HG02571 (cell line): ENCODE measurements around the gene LAX1.
"Not testable (repeated sequence)": the region's sequence is repeated elsewhere in the genome, so short reads cannot be mapped to it uniquely, and the experiment has no call there.

Experiments
- ATAC-seq: cut with Tn5 transposase; IDR thresholded peaks from one replicate; pipeline ENCODE4 v1.9.1; 2021; ENCODE audit warnings: mild to moderate bottlenecking, moderate library complexity; ENCODE audit not compliant: unreplicated experiment

Gene LAX1, protein sequence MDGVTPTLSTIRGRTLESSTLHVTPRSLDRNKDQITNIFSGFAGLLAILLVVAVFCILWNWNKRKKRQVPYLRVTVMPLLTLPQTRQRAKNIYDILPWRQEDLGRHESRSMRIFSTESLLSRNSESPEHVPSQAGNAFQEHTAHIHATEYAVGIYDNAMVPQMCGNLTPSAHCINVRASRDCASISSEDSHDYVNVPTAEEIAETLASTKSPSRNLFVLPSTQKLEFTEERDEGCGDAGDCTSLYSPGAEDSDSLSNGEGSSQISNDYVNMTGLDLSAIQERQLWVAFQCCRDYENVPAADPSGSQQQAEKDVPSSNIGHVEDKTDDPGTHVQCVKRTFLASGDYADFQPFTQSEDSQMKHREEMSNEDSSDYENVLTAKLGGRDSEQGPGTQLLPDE

DNA sequence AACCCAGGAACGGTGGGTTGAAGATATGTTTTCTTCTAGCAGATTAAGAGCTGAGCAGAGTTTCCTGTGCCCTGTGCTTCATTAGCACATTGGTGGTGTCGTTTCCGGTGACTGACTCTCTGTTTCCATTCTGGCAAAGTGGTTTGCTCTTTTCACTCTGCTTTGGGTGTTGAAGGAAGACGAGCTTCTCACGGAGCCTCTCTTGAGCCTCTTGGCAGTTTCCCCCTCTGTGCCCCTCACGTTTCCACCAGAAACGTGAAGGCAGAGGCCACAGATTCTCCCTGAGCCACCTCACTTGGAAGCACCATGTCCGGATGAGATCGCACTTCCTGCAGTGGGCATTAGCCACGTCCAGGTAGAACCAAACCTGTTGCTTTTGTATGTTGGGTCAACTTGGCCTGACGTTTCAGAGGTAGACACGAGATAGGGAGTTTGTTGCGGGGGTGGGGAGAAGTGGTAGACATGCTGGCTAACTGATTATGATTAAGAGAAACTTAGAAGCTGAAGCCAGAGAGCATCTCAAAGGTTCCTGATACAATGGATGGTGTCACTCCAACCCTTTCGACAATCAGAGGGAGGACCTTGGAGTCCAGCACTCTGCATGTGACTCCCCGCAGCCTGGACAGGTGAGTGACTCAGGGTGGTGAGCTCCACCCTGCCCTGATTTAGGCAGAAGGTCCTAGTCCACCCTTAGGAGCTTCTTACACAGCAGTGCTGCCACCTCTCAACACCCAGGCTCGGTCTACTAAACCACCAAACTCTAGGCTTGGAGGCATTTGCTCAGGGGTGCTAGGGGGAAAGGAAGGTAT lies at the start of gene LAX1:
LAX1 (plus strand) TSS at position 155 of the 809 bp plus-strand sequence; CDS start at position 538, 383 bp downstream.
- ATAC-seq: peak; percentile 67

DNA sequence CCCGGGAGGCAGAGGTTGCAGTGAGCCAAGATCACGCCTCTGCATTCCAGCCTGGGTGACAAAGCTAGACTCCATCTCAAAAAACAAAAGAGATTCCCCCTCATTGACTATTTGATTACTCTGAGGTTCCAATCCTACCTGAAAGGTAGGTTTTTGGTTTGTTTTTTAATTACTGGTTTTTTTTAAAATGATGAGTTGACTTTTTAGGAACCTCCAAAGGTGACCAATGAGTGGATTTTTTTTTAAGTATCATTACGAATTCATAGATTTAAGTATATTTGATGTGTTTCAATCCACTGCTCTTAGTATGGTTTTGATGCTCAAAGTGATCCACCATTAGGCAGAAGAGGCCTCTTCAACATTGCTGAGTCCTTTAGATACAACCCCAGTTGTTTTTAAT lies 47.9 kb upstream of the LAX1 start:
- no peak for ATAC-seq

DNA sequence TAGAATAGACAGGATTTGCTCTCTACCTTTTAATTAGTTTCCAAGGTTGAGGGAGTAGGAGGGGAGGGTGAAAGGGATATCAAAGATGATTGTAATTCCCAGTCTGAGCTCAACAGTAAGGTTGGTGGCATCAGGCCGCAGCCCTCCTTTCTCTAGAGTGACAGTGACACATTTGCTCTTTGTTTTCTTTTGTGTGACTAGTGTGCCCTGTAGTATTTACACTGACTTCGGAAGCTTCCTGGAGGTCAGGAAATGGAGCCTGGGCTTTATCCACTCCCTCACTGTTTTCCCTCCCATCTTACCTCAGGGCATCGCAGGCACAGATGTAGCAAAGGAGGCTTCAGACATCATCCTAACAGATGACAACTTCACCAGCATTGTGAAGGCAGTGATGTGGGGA lies 44.7 kb upstream of the LAX1 start:
- ATAC-seq: no peak

DNA sequence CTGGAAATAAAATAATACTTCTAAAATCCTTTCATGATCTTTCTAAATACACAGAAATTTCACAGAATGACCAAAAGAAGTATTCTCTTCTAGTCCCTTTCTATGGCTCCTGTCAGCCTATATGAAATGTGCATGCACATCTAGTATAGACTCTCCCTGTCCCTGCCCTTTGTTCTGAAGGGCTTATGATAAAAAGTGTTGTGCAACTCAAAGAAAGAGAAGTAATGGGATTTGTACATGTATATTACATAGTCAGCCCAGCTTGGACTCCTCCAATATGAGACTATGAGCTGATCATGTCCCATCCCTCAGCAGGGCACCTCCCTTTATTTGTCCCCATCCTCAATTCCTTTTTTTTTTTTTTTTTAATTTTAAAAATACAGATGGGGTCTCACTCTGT lies 42.1 kb upstream of the LAX1 start:
- ATAC-seq: no peak

DNA sequence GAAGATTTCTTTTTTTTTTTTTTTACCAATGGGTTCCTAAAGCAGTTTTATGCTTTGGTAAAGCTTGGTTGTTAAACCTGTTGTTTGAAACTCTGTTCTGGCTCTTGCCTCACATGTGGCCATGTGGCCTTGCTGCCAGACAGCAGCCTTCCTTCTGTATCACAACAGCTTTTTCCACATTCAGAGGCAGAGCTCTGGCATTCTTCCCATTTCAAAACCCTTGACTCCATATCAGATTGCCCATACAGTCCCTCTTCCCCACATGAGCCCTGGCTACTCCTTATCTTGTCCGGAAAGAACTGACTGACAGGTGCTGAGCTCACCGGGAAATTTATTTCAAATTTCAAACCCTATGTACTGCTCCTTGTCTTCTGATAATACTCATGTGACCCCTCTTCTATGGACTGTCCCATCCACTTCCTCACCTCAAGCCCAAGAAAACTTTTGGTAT lies 38.5 kb upstream of the LAX1 start:
- ATAC-seq: no peak

DNA sequence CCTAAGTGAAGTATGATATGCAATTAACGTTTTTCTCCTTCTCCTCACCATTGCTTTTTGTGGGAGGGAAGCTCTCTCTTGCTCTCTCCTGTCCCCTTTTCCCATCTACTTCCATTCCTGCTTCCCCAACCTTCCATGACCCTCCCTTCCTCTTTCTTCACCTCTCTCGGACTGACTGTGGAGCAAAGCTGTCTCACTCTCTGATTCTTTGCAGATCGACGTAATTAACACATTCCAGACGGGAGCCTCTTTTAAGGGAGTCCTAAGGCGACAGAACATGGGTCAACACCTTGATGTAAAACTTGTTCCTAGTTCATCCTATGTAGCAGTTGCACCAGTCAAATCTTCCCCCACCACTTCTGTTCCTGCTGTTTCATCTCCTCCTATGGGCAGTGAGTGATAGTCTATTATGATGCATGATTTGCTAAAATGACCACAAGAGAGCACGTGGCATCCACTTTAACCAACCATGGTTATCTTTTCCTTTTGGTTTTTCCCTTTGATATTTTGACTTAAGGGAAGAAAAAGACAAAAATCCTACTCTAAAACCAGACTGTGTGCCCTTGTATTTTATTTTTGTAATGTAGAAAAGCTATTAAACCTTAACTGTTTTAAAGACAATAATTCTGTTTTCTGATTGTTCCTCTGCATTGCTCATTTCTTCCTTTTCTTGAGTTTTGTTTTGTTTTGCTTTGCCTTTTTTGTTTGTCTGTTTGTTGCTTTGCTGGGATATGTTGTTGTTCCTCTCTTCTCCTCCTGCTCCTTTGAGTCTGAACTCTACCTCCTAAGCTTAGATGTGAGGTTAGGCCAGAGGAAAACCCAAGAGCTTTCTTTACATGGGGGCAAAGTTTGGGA lies 31.7 kb upstream of the LAX1 start:
- ATAC-seq: no peak

DNA sequence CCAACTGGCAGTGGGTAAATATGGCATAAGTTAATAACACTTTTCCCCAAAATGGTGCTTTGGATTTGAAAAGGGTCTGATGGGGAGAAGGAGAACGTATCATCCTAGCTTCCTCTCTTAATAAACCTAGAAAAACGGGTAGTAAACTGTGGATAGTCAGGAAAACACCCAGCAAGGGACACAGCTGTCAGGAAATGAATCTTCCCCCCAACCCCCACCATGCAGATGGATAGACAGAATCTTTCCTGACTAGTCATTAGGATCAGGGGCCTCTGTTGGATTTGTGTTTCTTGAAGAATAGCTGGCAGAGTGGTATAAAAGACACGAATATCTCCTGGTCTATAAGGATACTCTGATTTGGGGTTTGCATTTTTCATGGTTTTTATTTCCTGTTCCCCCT lies 22.5 kb upstream of the LAX1 start:
- no peak for ATAC-seq

DNA sequence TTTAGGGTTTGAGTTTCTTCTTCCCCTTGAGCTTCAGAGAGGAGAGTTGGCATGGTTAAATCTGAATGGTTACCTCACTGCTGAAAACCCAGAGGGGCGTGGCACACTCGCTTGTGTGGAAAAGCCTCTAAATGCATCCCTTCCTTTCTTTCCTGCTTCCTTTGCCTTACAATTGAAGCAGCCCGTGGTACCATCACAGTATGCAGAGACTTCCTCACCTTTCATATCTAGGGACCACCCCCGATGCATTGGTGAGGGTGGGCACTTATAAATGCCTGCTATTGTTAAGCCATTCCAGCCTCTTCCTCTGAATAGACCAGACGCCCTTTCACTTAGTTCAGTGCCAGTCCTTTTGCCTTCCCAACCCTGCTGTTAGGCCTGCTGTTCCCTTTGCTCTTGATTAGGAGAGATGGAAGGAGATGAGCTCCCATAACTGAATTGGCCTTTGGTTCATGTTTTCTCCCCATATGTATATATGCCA lies 21.9 kb upstream of the LAX1 start:
- ATAC-seq: no peak

DNA sequence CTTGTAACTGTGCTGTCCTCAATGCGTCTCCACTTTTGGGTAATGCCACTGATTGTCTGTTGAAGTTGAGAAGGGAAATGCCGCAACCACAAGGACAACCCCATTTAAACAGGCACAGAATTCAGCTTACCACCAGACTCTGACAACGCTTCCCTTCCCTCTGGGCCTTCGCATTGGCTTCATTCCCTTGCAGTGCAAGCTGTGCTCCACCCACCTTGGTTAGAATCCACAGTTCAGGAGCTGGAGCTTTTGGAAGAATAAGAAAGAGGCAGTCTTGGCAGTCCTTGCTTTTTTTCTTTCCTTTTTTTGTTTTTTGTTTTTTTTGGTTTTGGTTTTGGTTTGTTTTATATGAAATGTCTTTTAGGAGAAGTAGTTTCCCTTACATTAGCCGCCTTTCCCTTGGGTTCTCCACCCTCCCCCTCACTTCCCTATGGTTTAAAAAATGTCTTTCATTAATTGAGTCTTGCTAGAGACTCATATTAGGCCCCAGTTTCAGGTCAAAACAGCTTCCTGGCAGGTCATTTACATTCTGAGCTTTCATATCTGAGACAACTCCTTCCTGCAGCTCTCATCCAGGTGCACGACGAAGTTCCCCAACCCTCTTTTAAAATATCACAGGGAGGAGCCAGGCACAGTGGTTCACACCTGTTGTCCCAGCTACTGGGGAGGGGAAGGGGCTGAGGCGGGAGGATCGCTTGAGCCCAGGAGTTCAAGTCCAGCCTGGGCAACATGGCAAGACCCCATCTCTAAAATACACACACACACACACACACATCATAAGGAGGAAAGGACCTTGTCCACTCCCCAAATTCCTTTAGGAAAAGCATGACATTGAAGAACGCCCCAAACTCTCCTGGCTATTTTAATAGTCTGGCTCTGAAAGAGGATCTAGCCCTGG lies 20.7 kb upstream of the LAX1 start:
- no peak for ATAC-seq

DNA sequence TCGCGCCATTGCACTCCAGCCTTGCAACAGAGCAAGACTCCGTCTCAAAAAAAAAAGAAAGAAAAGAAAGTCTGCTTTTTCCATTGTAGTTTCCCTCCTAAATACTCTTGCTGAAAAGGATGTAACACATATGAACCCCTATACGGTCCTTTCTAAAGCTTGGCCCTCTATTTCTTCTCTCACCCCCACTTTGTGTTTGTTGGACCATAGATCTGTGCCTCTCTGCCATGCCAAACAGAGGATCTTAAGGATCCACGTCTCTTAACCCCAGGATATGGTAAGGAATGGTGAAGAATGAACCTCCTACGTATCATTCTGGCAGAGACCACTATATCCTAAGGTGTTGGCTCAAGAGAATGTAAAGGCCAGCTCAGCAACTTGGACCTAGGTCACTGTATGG lies 18.7 kb upstream of the LAX1 start:
- ATAC-seq: no peak

DNA sequence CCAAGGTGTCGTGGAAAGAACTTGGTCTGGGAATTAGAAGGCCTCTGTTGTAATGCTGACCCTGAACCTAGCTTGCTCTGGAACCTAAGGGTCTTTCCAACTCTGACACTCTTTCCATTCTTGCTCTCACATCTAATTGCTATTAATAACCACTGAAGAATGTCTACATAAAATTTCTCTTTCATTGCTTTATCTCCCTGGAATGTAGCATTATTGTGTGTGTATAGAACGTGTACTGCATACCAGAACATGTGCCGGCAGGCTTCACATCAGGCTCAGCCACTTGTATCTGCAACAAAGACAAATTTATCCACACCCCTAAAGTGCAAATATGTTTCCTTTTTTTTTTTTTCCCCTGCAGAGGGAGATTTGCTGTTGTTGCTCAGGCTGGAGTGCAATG lies 13.9 kb upstream of the LAX1 start:
- ATAC-seq: no peak

DNA sequence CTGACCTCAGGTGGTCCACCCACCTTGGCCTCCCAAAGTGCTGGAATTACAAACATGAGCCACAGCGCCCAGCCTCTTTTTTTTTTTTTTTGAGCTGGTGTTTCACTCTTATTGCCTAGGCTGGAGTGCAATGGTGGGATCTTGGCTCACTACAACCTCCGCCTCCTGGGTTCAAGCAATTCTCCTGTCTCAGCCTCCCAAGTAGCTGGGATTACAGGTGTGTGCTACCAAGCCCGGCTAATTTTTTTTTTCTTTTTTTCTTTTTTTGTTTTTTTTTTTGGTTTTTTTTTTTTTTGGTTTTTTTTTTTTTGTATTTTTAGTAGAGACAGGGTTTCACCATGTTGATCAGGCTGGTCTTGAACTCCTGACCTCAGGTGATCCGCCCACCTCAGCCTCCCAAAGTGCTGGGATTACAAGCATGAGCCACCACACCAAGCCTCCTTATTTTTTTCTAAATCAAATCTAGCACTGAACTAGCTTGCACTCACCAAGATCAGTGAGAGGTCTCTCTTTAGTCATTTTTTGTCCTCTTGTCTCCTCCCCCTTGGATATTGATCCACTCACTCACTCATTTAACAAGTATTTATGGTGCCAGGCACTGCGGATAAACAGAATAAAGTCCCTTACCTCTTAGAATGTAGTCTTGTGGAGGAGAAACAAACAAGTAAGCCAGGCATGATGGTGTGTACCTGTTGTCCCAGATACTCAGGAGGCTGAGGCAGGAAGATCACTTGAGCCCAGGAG lies 13.2 kb upstream of the LAX1 start:
- not testable (repeated sequence) for ATAC-seq

DNA sequence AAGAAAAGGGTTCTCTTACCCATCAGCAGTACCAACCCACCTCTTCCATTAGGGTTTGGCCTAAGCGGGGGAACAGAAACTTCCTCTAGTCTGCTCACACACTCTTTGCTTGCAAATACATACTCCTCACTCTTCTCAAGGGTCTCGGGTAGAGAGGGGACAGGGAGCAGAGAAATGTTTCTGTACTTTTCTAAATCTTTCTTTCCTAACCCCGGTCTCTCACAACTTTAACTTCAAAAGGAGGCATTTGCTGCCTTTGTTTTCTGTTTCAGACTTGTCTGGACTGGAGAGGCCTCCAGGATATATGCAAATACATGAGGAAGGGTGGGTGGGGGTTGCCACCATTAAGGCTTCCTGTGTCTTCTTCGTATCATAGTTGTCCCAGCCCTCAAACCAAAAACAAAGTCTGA lies 10.5 kb upstream of the LAX1 start:
- ATAC-seq: no peak

DNA sequence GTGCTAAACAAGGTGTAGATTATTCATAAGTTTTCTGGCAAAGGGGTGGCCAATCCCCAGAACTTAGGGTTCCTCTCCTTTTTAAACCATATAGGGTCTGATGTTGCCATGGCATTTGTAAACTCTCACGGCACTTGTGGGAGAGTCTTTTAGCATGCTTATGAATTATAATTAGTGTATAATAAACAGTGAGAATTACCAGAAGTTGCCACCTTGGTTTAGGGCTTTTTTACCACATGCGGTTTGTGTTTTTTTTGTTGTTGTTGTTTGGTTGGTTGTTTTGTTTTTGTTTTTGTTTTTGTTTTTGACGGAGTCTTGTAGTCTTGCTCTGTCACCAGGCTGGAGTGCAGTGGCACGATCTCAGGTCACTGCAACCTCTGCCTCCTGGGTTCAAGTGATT lies 8.9 kb upstream of the LAX1 start:
- ATAC-seq: no peak

DNA sequence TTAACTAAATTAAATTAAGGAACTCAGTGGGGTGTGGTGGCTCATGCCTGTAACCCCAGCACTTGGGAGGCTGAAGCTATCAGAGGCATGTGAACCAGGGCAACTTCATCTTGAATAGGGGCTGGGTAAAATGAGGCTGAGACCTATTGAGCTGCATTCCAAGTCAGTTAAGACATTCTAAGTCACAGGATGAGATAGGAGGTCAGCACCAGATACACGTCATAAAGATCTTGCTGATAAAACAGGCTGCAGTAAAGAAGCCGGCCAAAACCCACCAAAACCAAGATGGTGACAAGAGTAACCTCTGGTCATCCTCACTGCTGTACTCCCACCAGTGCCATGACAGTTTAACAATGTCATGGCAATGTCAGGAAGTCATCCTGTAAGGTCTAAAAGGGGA lies 6.2 kb upstream of the LAX1 start:
- ATAC-seq: not testable (repeated sequence)

DNA sequence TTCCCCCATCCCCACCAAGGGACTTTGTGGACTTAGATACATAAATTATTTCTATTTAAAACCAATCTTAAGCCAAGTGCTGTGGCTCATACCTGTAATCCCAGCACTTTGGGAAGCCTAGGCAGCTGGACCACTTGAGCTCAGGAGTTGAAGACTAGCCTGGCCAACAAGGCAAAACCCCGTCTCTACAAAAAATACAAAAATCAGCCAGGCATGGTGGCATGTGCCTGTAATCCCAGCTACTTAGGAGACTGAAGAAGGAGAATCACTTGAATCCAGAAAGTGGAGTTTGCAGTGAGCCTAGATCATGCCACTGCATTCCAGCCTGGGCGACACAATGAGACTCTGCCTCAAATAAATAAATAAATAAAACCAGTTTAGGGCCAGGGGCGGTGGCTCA lies 4.5 kb upstream of the LAX1 start:
- no peak for ATAC-seq

DNA sequence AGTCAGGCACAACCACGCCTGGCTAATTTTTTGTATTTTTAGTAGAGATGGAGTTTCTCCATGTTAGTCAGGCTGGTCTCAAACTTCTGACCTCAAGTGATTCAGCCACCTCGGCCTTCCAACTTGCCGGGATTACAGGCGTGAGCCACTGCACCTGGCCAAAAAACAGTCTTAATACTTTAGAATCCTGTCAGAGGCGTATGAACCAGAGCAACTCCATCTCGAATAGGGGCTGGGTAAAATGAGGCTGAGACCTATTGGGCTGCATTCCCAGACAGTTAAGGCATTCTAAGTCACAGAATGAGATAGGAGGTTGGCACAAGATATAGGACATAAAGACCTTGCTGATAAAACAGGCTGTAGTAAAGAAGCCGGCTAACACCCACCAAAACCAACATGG lies 3.0 kb upstream of the LAX1 start:
- not testable (repeated sequence) for ATAC-seq

DNA sequence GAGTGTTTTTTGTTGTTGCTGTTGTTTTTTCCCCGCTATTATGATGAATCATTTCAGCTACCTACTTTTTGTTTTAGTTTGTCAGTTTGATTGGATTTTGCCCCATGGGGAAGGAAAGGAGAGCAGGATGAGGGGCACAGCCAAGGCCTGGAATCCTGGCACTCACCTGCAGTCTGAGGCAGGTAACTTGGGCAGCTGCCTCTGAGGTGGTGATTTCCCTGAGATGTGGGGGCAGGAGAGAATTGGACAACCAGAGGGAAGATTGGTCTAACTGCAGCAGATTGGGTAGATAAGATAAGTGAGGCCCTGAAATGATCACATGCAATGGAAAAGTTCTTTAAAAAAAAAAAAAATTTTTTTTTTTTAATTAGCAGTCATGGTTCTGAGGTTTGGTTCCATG lies 1.5 kb upstream of the LAX1 start:
- ATAC-seq: no peak
